ENCODE measurements around the gene BEAN1. TPM values are rescaled to one million over a fixed set of nuclear protein-coding genes. Genes with fewer than 3 reads are reported as not detected.
"Not testable (repeated sequence)": the region's sequence is repeated elsewhere in the genome, so short reads cannot be mapped to it uniquely, and the experiment has no call there.

The BEAN1 gene
- total and polyA plus RNA-seq, 2 experiments from 2014 or later, result 0.07 to 0.10 TPM

DNA sequence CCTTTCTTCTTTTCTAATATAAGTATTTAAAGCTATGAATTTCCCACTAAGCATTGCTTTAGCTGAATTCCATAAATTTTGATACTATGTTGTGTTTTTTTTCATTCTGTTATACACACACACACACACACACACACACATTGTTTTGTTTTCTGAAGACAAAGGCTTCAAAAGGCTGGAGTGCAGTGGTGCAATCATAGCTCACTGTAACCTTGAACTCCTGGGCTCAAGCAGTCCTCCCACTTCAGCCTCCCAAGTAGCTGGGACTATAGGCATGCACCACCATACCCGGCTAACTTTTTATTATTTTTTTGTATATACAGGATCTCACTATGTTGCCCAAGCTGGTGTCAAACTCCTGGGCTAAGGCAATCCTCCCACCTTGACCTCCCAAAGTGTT is 26.1 kb downstream of the BEAN1 start:
- H2AFZ ChIP-seq; DNase-seq (ENCODE audit: low spot score); H4K20me1 ChIP-seq (replicated peaks; ENCODE audit: insufficient read depth); H3K4me3 Mint-ChIP-seq; H3K36me3 ChIP-seq (ENCODE audit: insufficient read depth); H3K79me2 ChIP-seq (replicated peaks; ENCODE audit: insufficient read depth); H3K4me1 ChIP-seq (ENCODE audit: insufficient read depth); H3K27ac Mint-ChIP-seq; H3K36me3 Mint-ChIP-seq (ENCODE audit: low read depth); H3K9me3 Mint-ChIP-seq; ATAC-seq; H3K4me3 ChIP-seq; H3K9me2 ChIP-seq (ENCODE audit: insufficient read depth); H3F3A ChIP-seq (replicated peaks; ENCODE audit: low read depth); H3K27ac ChIP-seq (ENCODE audit: low read depth); H3K27me3 ChIP-seq (ENCODE audit: insufficient read depth); H3K4me2 ChIP-seq; H3K4me1 Mint-ChIP-seq; H3K27me3 Mint-ChIP-seq (ENCODE audit: insufficient read depth, low read depth, poor library complexity): not testable (repeated sequence)

DNA sequence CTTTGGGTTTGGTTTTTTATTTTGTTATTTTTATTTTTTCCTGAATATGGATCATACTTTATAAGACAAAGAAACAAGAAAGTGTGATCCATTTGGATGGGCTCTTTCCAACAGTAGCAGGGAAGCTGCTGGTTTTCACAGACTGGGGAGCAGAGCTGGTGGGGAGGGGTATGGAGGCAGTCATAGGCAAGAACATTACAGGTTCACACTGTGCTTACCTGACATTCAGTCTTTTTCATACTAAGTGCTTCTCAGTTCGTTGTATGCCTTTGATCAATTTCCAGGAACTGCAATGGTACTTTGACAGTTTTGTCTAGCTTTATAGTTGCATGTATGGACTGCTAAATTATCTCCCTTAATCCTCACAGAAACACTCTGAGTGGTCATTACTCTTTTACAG is 27.7 kb downstream of the BEAN1 start:
- H3K9me2 ChIP-seq (ENCODE audit: insufficient read depth), result no peaks in the 10 kb centered on the region
- no peak for TF ChIP-seq CREB1 (CRISPR knock-in tag; IDR thresholded peaks at IDR 0.05; ENCODE audit: low read depth)
- TF ChIP-seq ZNF462 (CRISPR knock-in tag; IDR thresholded peaks at IDR 0.05), result no peak
- H3K36me3 Mint-ChIP-seq (ENCODE audit: low read depth), result no peaks in the 10 kb centered on the region
- no peaks in the 10 kb centered on the region for H3K27me3 ChIP-seq (ENCODE audit: insufficient read depth)
- no peaks in the 10 kb centered on the region for H3K9me3 Mint-ChIP-seq
- H3K27ac ChIP-seq (ENCODE audit: low read depth), result no peak overlapping the region
- H3F3A ChIP-seq (replicated peaks; ENCODE audit: low read depth), result no peaks in the 10 kb centered on the region
- no peaks in the 10 kb centered on the region for H3K79me2 ChIP-seq (replicated peaks; ENCODE audit: insufficient read depth)
- H3K4me2 ChIP-seq, result no peak overlapping the region
- ATAC-seq (no peak), DNase-seq (ENCODE audit: low spot score) (no peak)
- H3K27ac Mint-ChIP-seq, result no peak overlapping the region
- peaks cover 2% of the 10 kb centered on the region for H3K27me3 Mint-ChIP-seq (ENCODE audit: insufficient read depth, low read depth, poor library complexity)
- no peak overlapping the region for H3K4me3 ChIP-seq
- no peak overlapping the region for H3K4me3 Mint-ChIP-seq
- H2AFZ ChIP-seq, result no peak overlapping the region
- H4K20me1 ChIP-seq (replicated peaks; ENCODE audit: insufficient read depth), result no peaks in the 10 kb centered on the region
- H3K4me1 Mint-ChIP-seq, result peaks cover 12% of the 10 kb centered on the region
- H3K4me1 ChIP-seq (ENCODE audit: insufficient read depth), result peaks cover 6% of the 10 kb centered on the region; the same call in 1 of the 2 replicates
- H3K36me3 ChIP-seq (ENCODE audit: insufficient read depth), result no peaks in the 10 kb centered on the region

Measured in GM23338 (cell line).